Mucosa of descending colon (tissue), 3 donors: ENCODE results near the gene MYO5B. TPM values are rescaled to one million over a fixed set of nuclear protein-coding genes. Genes with fewer than 3 reads are reported as not detected.

Source experiments
- ATAC-seq: fragments of 200-7000 bp; cut with Tn5 transposase; one replicate; pipeline ENCODE4 v1.9.1; 2020; ENCODE audit warnings: mild to moderate bottlenecking, moderate library complexity
- DNase-seq, 3 donors: peaks; one replicate each; pipeline ENCODE4 v3.0.0-alpha.2; 2020
- H3K36me3 ChIP-seq: fragments of 200-600 bp; one replicate; pipeline ENCODE4 v1.8.0; 2021; ENCODE audit warnings: low read depth, mild to moderate bottlenecking
- H3K4me1 ChIP-seq: fragments of 200-600 bp; one replicate; pipeline ENCODE4 v1.8.0; 2021; ENCODE audit warnings: low read depth, mild to moderate bottlenecking
- H3K4me3 ChIP-seq: fragments of 200-600 bp; one replicate; pipeline ENCODE4 v1.8.0; 2021; ENCODE audit warnings: mild to moderate bottlenecking
- H3K9me3 ChIP-seq: fragments of 200-600 bp; one replicate; pipeline ENCODE4 v1.8.0; 2021; ENCODE audit warnings: mild to moderate bottlenecking
- CTCF ChIP-seq: fragments of 200-600 bp; IDR thresholded peaks from one replicate; pipeline ENCODE4 v1.8.0; 2022; ENCODE audit warnings: antibody characterized with exemption, mild to moderate bottlenecking
- intact Hi-C, 2 donors: fragments of 100-400 bp; cut with DNase I in 1 of 2; cut with micrococcal nuclease in 1 of 2; formaldehyde crosslinking; loops; one replicate each; pipeline versions ENCODE4 v1.11.0 to v1.11.1; 2022; cut with DNase I, micrococcal nuclease
- total RNA-seq, 3 donors: library from RNA; stranded (reverse); fragmentation: NEBNext Ultra II Directional in 2 of 3; extraction: Animal tissue kit (Norgen Biotek cat#: 25700) in 2 of 3; gene quantifications; one replicate each; pipeline versions ENCODE4 v1.2.1 to v1.2.4, GENCODE V29; 2021 to 2023
- donor health status: DM: no; HTN: no; CAD: no; lungs with moderate emphysema.
- donor health status: DM: no; HTN: no; CAD: no.
- donor health status: DM: no; HTN: yes; CAD: no.

MYO5B gene
- total RNA-seq, 3 donors from 2014 or later: 52.7 to 179 (median 120) TPM

- intact Hi-C loops: no loop called here
- DNase-seq (no peak), ATAC-seq (no peak)
- Histone ChIP-seq H3K4me1 (peaks cover 16% of the 10 kb centered on the region), H3K4me3 (no peak overlapping the region), H3K36me3 (no peaks in the 10 kb centered on the region), H3K9me3 (no peaks in the 10 kb centered on the region)
- no peak for TF ChIP-seq CTCF
Observed at GRCh38 chr18:49848115-49848514, 346.8 kb downstream of the MYO5B start.

GRCh38 chr18:49847524-49847923, 347.4 kb downstream of the MYO5B start:
- ATAC-seq: no peak
- peaks cover 16% of the 10 kb centered on the region for H3K4me1 ChIP-seq
- H3K9me3 ChIP-seq: no peaks in the 10 kb centered on the region
- no peak overlapping the region for H3K4me3 ChIP-seq
- H3K36me3 ChIP-seq: no peaks in the 10 kb centered on the region
- TF ChIP-seq CTCF: no peak
- no peak for DNase-seq
- intact Hi-C loops: no loop called here

- Histone ChIP-seq H3K4me1 (peaks cover 16% of the 10 kb centered on the region), H3K4me3 (no peak overlapping the region), H3K9me3 (no peaks in the 10 kb centered on the region), H3K36me3 (no peaks in the 10 kb centered on the region)
- DNase-seq (no peak), ATAC-seq (no peak)
- no peak for TF ChIP-seq CTCF
- intact Hi-C loops: no loop called here
Observed at GRCh38 chr18:49846718-49847470, 348.1 kb downstream of the MYO5B start.

- Histone ChIP-seq H3K9me3 (no peaks in the 10 kb centered on the region), H3K36me3 (no peaks in the 10 kb centered on the region), H3K4me1 (peaks cover 16% of the 10 kb centered on the region), H3K4me3 (no peak overlapping the region)
- intact Hi-C loops: no loop called here
- peak in 1 of 3 donors; percentile 31 for DNase-seq
- no peak for TF ChIP-seq CTCF
- ATAC-seq: peak; percentile 9
Observed at GRCh38 chr18:49846361-49846662, 348.6 kb downstream of the MYO5B start.

- intact Hi-C loops: no loop called here
- H3K4me1 ChIP-seq: peaks cover 16% of the 10 kb centered on the region
- no peak overlapping the region for H3K4me3 ChIP-seq
- ATAC-seq (no peak), DNase-seq (no peak)
- H3K36me3 ChIP-seq: no peaks in the 10 kb centered on the region
- no peak for TF ChIP-seq CTCF
- H3K9me3 ChIP-seq: no peaks in the 10 kb centered on the region
Observed at GRCh38 chr18:49845629-49846360, 349.2 kb downstream of the MYO5B start.
